GM18507 (cell line): ENCODE data around the gene ACOT11.

Source experiments
- DNase-seq: peaks from one replicate; pipeline ENCODE4 v3.0.0; 2011; ENCODE audit warnings: low read depth; ENCODE audit not compliant: insufficient read length; ENCODE audit errors: extremely low spot score
- FAIRE-seq: peaks from 2 replicates; lab custom pipeline; 2011; peaks lifted over from hg19 to GRCh38; lab: Jason Lieb, UNC

Gene ACOT11

GRCh38 chr1:54581621-54582035 lies 33.6 kb downstream of the ACOT11 start:
- FAIRE-seq (no peak), DNase-seq (no peak)

DNA sequence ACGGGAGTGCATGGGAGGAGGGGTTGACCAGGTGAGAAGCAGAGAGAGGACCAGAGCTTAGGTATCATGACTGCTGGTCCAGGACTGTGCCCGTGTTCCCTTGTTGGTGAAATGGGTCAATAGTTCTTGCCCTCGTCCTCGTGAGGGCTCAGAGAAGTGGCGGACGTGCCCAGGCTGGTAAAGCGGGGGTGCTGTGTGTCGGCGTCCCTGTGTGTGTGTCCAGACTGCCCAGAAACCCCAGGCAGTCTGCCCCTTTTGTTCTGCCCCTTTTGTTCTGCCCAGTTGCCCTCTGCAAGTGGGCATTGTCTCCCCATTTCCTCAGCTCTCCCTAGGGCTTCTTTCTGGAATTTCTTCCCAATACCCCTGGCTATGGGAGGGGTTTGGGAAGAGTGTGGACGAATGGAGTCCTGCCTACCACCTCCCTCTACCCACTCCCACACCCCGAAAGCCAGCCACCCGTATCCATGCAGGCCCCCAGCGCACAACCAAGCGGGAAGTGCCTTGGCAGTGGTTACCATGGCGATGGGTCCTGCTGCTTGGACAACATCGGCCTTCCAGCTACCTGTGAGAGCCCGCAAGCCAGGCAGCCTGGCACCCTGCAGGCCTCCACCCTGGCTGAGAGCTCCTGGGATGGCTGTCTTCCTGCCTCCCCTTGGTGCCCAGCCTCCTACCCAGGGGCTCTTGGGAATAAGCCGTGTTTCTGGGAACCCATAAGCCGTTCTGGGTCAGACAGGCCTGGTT lies 34.7 kb downstream of the ACOT11 start:
- FAIRE-seq (no peak), DNase-seq (no peak)

GRCh38 chr1:54583307-54583686 lies 35.3 kb downstream of the ACOT11 start:
- DNase-seq: no peak
- no peak for FAIRE-seq

DNA sequence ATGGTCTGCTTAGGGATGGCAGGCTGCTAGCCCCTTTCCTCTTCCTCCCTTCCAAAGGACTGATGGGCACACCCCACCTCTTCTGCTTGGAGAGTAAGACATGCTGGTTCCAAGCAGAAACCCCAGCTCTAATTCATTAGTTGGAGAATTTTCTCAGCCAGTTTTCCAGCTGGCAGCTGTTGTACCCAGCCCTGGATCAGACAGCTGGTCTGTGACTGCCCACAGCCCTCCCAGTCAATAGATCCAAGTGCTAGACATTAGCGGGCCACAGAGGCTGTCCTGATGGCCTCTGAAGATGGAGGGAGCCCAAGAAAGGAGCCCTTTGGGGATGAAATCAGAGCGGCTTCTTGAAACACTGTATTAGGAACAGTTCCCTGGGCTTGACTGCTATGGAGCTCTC lies 35.8 kb downstream of the ACOT11 start:
- no peak for DNase-seq
- no peak for FAIRE-seq

GRCh38 chr1:54584575-54584974 lies 36.5 kb downstream of the ACOT11 start:
- no peak for DNase-seq
- FAIRE-seq: no peak

- no peak for FAIRE-seq
- DNase-seq: no peak
These were observed 37.4 kb downstream of the ACOT11 start for GRCh38 chr1:54585181-54586066.

- FAIRE-seq (no peak), DNase-seq (no peak)
These were observed 40.3 kb downstream of the ACOT11 start for GRCh38 chr1:54588377-54588776.

GRCh38 chr1:54591127-54591756 lies 43.2 kb downstream of the ACOT11 start:
- FAIRE-seq: no peak
- DNase-seq: no peak

DNA sequence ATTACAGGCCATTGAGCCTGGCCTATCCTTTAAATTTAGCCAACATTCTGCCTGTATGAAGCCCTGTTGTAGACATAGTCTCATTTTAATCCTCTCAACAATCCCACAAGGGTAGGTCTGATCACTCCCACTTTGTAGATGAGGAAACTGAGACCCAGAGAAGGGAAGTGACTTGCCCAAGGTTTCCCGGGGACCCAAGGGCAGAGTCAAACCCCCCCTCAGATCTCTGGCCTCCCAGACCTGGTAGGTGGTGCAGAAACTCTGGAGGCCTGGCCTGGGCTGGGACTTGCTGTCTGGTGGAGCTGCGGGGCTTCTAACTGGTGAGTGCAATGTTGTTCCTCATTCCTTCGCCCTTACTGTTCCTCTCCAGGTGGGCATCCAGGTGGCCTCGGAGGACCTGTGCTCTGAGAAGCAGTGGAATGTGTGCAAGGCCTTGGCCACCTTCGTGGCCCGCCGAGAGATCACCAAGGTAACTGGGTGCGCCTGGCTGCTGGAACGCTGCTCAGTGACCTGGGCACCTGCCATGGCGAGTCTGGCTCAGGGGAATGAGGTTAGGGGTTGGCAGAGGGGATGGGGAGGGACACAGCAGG lies 45.6 kb downstream of the ACOT11 start:
- no peak for DNase-seq
- no peak for FAIRE-seq

GRCh38 chr1:54594463-54594862 lies 46.4 kb downstream of the ACOT11 start:
- FAIRE-seq (no peak), DNase-seq (no peak)

- no peak for FAIRE-seq
- no peak for DNase-seq
These were observed 48.0 kb downstream of the ACOT11 start for GRCh38 chr1:54595956-54596498.

DNA sequence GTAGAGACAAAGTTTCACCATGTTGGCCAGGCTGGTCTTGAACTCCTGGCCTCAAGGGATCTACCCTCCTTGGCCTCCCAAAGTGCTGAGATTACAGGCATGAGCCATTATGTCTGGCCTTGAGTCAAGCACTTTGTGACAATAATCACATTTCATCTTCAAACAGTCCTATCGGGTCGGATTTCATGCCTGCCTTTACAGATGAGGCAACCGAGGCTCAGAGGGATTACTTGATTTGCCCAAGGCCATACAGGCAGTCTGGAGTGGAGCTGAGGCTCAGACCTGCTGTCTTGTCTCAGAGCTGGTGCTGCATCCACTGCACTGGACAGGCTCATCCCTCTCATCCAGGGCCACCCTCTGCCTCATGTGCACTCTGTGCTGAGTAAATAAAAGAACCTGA lies 48.7 kb downstream of the ACOT11 start:
- DNase-seq: no peak
- no peak for FAIRE-seq

DNA sequence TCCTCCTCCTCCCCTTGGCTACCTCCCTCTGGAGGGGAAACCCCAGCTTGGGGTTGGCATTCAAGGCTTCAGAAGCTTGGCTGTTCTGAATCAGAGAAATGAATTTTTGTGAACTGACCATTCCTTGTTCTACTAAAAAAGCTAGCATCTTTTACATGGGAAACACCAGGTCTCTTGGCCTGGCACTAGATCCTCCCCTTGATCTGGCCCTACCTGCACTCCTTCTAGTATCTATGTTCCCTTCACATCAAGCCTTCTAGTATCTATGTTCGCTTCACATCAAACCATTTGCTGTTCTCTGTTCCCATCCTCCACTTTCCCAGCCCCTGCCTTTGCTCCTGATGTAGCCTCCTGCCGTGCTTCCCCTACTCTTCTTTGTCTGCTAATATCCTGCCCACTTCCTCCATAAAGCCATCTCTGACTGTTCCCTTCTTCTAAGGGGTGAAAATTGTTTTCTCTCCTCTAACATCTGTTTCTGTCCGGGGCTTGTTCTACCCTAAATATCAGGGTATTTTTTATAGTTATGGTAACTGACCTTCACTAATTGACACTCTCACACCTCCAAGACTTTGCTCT lies 49.5 kb downstream of the ACOT11 start:
- no peak for FAIRE-seq
- no peak for DNase-seq

DNA sequence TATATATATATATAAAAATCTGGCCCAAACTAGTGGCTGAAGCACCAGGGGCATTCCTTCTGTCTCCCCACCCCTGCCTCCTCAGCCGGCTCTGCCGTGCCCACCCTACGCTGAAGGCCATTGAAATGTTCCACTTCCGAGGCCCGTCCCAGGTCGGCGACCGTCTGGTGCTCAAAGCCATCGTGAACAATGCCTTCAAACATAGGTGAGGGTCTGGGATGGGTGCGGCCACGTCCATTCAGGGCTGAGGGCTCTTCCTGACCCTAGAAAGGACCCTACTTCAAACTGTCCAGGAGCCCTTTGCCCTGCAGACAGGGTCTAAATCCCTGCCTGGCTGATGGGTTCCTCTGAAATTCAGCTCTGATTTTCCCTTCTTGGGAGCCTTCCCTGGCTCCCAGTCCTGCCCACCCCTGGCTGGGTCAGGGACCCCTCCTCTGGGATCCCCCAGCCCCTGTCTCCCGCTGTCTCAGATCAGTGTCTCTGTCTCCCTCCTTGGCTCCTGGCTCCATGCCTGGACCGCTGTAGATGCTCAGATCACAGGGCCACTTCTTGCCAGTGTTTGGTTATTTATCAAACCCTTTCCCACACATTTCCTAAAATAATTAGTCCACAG lies 51.3 kb downstream of the ACOT11 start:
- no peak for DNase-seq
- no peak for FAIRE-seq

DNA sequence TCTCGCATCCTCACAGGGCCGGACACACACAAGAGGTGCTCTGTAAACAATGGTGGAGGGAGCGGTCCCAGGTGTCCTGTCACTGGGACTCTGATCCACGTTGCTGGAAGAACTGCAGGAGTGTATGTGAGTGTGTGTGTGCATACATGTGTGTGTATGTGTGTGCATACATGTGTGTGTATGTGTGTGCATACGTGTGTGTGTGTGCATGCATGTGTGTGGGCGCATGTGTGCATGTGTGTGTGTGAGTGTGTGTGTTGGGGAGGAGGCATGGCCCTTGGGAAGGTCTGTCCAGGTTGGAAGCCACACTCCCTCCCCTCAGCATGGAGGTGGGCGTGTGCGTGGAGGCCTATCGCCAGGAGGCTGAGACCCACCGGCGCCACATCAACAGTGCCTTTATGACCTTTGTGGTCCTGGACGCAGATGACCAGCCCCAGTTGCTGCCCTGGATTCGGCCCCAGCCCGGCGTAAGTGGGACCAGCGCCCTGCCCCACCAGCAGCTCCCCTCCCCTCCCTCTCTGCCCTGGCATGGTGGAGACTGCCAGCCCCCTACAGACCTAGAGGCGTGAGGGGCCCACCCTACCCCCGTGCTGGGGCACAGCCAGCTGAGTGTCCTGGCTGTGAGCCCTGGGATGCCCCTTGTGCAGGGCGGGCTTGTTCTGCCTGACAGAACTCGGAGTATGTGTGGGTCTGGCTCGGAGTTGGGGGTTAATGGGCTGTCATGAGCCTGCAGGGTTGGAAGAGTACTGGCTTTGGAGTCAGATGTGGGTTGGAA lies 53.1 kb downstream of the ACOT11 start:
- FAIRE-seq: no peak
- DNase-seq: no peak

- FAIRE-seq (no peak), DNase-seq (no peak)
These were observed 53.7 kb downstream of the ACOT11 start for GRCh38 chr1:54601730-54602129.

GRCh38 chr1:54602554-54602953 lies 54.5 kb downstream of the ACOT11 start:
- DNase-seq (no peak), FAIRE-seq (no peak)

- DNase-seq: no peak
- no peak for FAIRE-seq
These were observed 55.2 kb downstream of the ACOT11 start for GRCh38 chr1:54603241-54603640.
